Vagina (tissue), 2 donors: Measurements from ENCODE around the gene HSPA1B.

ENCODE experiments used
- CTCF ChIP-seq, 3 experiments: fragments of 450-650 bp in 2 of 3; fragments of 200-600 bp in 1 of 3; sonication (generic) in 1 of 3; IDR thresholded peaks; one replicate each; pipeline ENCODE4 v1.5.1; 2017 to 2019; ENCODE audit warnings: antibody characterized with exemption in 3 of 3, mild to moderate bottlenecking in 2 of 3, moderate library complexity in 2 of 3
- POLR2A ChIP-seq, 2 donors: fragments of 450-650 bp; IDR thresholded peaks; one replicate each; pipeline ENCODE4 v1.6.1; 2017; ENCODE audit warnings: antibody characterized with exemption in 2 of 2, mild to moderate bottlenecking in 2 of 2, moderate library complexity in 2 of 2
- POLR2AphosphoS5 ChIP-seq, 2 donors: sonication (generic); formaldehyde crosslinking; IDR thresholded peaks; one replicate each; pipeline ENCODE4 v1.9.0; 2017; ENCODE audit warnings: antibody characterized with exemption in 2 of 2, mild to moderate bottlenecking in 2 of 2, low read depth in 1 of 2; ENCODE audit not compliant: insufficient read depth in 1 of 2

GRCh38 chr6:31780507-31781243, 46.9 kb upstream of the HSPA1B start:
- TF ChIP-seq POLR2AphosphoS5 (IDR thresholded peaks at IDR 0.05; ENCODE audit: insufficient read depth in 1 of 2, low read depth in 1 of 2), result no peak
- TF ChIP-seq CTCF (IDR thresholded peaks at IDR 0.05), result no peak
- TF ChIP-seq POLR2A (IDR thresholded peaks at IDR 0.05), result no peak
